ENCODE data around the gene SEMG2.

Gene SEMG2

GRCh38 chr20:45211569-45212474 is 9.4 kb upstream of the SEMG2 start:
- Mint-ChIP-seq H3K9me3 (no peaks in the 10 kb centered on the region), H3K36me3 (no peaks in the 10 kb centered on the region), H3K4me1 (no peaks in the 10 kb centered on the region), H3K4me3 (no peak overlapping the region), H3K27ac (no peak overlapping the region), H3K27me3 (peaks cover 47 to 60% of the 10 kb centered on the region in 2 donors)
- no peak for ATAC-seq (replicated peaks)
- no peak for DNase-seq

- Mint-ChIP-seq H3K9me3 (no peaks in the 10 kb centered on the region), H3K27ac (no peak overlapping the region), H3K4me3 (no peak overlapping the region), H3K4me1 (no peaks in the 10 kb centered on the region), H3K27me3 (peaks cover 39 to 60% of the 10 kb centered on the region in 2 donors), H3K36me3 (no peaks in the 10 kb centered on the region)
- ATAC-seq (replicated peaks) (no peak), DNase-seq (no peak)
These were observed 8.3 kb upstream of the SEMG2 start for GRCh38 chr20:45212836-45213235.

GRCh38 chr20:45218124-45218523 is 3.0 kb upstream of the SEMG2 start:
- Mint-ChIP-seq H3K27me3 (peaks cover 47 to 51% of the 10 kb centered on the region in 2 donors), H3K36me3 (no peaks in the 10 kb centered on the region), H3K9me3 (peaks cover 0 to 4% of the 10 kb centered on the region in 2 donors), H3K4me1 (peaks cover 4 to 6% of the 10 kb centered on the region in 2 donors), H3K27ac (no peak overlapping the region), H3K4me3 (no peak overlapping the region)
- ATAC-seq (replicated peaks) (no peak), DNase-seq (no peak)

GRCh38 chr20:45218636-45219035 is 2.5 kb upstream of the SEMG2 start:
- H3K27me3 Mint-ChIP-seq = peaks cover 46 to 52% of the 10 kb centered on the region in 2 donors
- no peak overlapping the region for H3K4me3 Mint-ChIP-seq
- no peak for ATAC-seq (replicated peaks)
- H3K4me1 Mint-ChIP-seq = peaks cover 4 to 6% of the 10 kb centered on the region in 2 donors
- H3K9me3 Mint-ChIP-seq = peaks cover 0 to 4% of the 10 kb centered on the region in 2 donors
- H3K36me3 Mint-ChIP-seq = no peaks in the 10 kb centered on the region
- DNase-seq = no peak
- no peak overlapping the region for H3K27ac Mint-ChIP-seq

GRCh38 chr20:45223136-45223535 is 2.0 kb downstream of the SEMG2 start:
- peaks cover 50 to 54% of the 10 kb centered on the region in 2 donors for H3K27me3 Mint-ChIP-seq
- DNase-seq = no peak
- no peak overlapping the region for H3K27ac Mint-ChIP-seq
- peaks cover 0 to 4% of the 10 kb centered on the region in 2 donors for H3K9me3 Mint-ChIP-seq
- H3K36me3 Mint-ChIP-seq = no peaks in the 10 kb centered on the region
- no peak for ATAC-seq (replicated peaks)
- H3K4me3 Mint-ChIP-seq = no peak overlapping the region
- H3K4me1 Mint-ChIP-seq = peaks cover 4 to 6% of the 10 kb centered on the region in 2 donors

GRCh38 chr20:45226287-45226686 is 5.1 kb downstream of the SEMG2 start:
- ATAC-seq (replicated peaks) = no peak
- H3K27me3 Mint-ChIP-seq = peaks cover 41 to 56% of the 10 kb centered on the region in 2 donors
- H3K9me3 Mint-ChIP-seq = peaks cover 0 to 4% of the 10 kb centered on the region in 2 donors
- no peak overlapping the region for H3K4me3 Mint-ChIP-seq
- peaks cover 0 to 2% of the 10 kb centered on the region in 2 donors for H3K4me1 Mint-ChIP-seq
- no peak overlapping the region for H3K27ac Mint-ChIP-seq
- no peak for DNase-seq
- no peaks in the 10 kb centered on the region for H3K36me3 Mint-ChIP-seq

GRCh38 chr20:45229264-45230056 is 8.3 kb downstream of the SEMG2 start:
- H3K4me3 Mint-ChIP-seq = no peak overlapping the region
- H3K36me3 Mint-ChIP-seq = peaks cover 0 to 2% of the 10 kb centered on the region in 2 donors
- H3K27me3 Mint-ChIP-seq = peaks cover 33 to 46% of the 10 kb centered on the region in 2 donors
- no peak overlapping the region for H3K27ac Mint-ChIP-seq
- DNase-seq (no peak), ATAC-seq (replicated peaks) (peak; percentile 48 to 59)
- no peaks in the 10 kb centered on the region for H3K4me1 Mint-ChIP-seq
- peaks cover 4 to 6% of the 10 kb centered on the region in 2 donors for H3K9me3 Mint-ChIP-seq

GRCh38 chr20:45230631-45231030 is 9.5 kb downstream of the SEMG2 start:
- Mint-ChIP-seq H3K36me3 (peaks cover 0 to 3% of the 10 kb centered on the region in 2 donors), H3K27ac (no peak overlapping the region), H3K4me1 (no peaks in the 10 kb centered on the region), H3K27me3 (peaks cover 27 to 46% of the 10 kb centered on the region in 2 donors), H3K9me3 (peaks cover 6 to 10% of the 10 kb centered on the region in 2 donors), H3K4me3 (no peak overlapping the region)
- ATAC-seq (replicated peaks) (no peak), DNase-seq (no peak)

- Mint-ChIP-seq H3K4me3 (no peak overlapping the region), H3K27ac (no peak overlapping the region), H3K27me3 (peaks cover 44 to 59% of the 10 kb centered on the region in 2 donors), H3K4me1 (no peaks in the 10 kb centered on the region), H3K36me3 (peaks cover 0 to 3% of the 10 kb centered on the region in 2 donors), H3K9me3 (peaks cover 6 to 10% of the 10 kb centered on the region in 2 donors)
- DNase-seq (no peak), ATAC-seq (replicated peaks) (no peak)
These were observed 14.8 kb downstream of the SEMG2 start for GRCh38 chr20:45235995-45236394.

- H3K4me1 Mint-ChIP-seq = no peaks in the 10 kb centered on the region
- H3K27me3 Mint-ChIP-seq = peaks cover 40 to 64% of the 10 kb centered on the region in 2 donors
- DNase-seq (no peak), ATAC-seq (replicated peaks) (no peak)
- H3K36me3 Mint-ChIP-seq = peaks cover 0 to 3% of the 10 kb centered on the region in 2 donors
- H3K9me3 Mint-ChIP-seq = peaks cover 6 to 10% of the 10 kb centered on the region in 2 donors
- no peak overlapping the region for H3K4me3 Mint-ChIP-seq
- no peak overlapping the region for H3K27ac Mint-ChIP-seq
These were observed 17.0 kb downstream of the SEMG2 start for GRCh38 chr20:45238139-45238538.

- Mint-ChIP-seq H3K9me3 (no peaks in the 10 kb centered on the region), H3K36me3 (no peaks in the 10 kb centered on the region), H3K4me3 (no peak overlapping the region), H3K4me1 (no peaks in the 10 kb centered on the region), H3K27me3 (peaks cover 42 to 67% of the 10 kb centered on the region in 2 donors), H3K27ac (no peak overlapping the region)
- ATAC-seq (replicated peaks) (no peak), DNase-seq (no peak)
These were observed 24.9 kb downstream of the SEMG2 start for GRCh38 chr20:45246109-45246508.

GRCh38 chr20:45247865-45248264 is 26.7 kb downstream of the SEMG2 start:
- Mint-ChIP-seq H3K36me3 (no peaks in the 10 kb centered on the region), H3K4me3 (no peak overlapping the region), H3K27me3 (peaks cover 46 to 65% of the 10 kb centered on the region in 2 donors), H3K4me1 (no peaks in the 10 kb centered on the region), H3K9me3 (no peaks in the 10 kb centered on the region), H3K27ac (no peak overlapping the region)
- ATAC-seq (replicated peaks) (no peak), DNase-seq (no peak)

GRCh38 chr20:45248609-45249008 is 27.4 kb downstream of the SEMG2 start:
- DNase-seq (no peak), ATAC-seq (replicated peaks) (no peak)
- Mint-ChIP-seq H3K27ac (no peak overlapping the region), H3K4me3 (no peak overlapping the region), H3K27me3 (peaks cover 53 to 72% of the 10 kb centered on the region in 2 donors), H3K4me1 (no peaks in the 10 kb centered on the region), H3K36me3 (no peaks in the 10 kb centered on the region), H3K9me3 (no peaks in the 10 kb centered on the region)

GRCh38 chr20:45251884-45252560 is 30.8 kb downstream of the SEMG2 start:
- Mint-ChIP-seq H3K9me3 (no peaks in the 10 kb centered on the region), H3K27me3 (peaks cover 51 to 61% of the 10 kb centered on the region in 2 donors), H3K27ac (no peak overlapping the region), H3K4me3 (no peak overlapping the region), H3K36me3 (no peaks in the 10 kb centered on the region), H3K4me1 (peaks cover 0 to 3% of the 10 kb centered on the region in 2 donors)
- no peak for DNase-seq
- ATAC-seq (replicated peaks) = no peak
